ENCODE results near the gene ARHGAP24.
"Not testable (repeated sequence)": the region's sequence is repeated elsewhere in the genome, so short reads cannot be mapped to it uniquely, and the experiment has no call there.

The ARHGAP24 gene

GRCh38 chr4:85659610-85660218 lies 184.8 kb downstream of the ARHGAP24 start:
- DNase-seq: no peak

DNA sequence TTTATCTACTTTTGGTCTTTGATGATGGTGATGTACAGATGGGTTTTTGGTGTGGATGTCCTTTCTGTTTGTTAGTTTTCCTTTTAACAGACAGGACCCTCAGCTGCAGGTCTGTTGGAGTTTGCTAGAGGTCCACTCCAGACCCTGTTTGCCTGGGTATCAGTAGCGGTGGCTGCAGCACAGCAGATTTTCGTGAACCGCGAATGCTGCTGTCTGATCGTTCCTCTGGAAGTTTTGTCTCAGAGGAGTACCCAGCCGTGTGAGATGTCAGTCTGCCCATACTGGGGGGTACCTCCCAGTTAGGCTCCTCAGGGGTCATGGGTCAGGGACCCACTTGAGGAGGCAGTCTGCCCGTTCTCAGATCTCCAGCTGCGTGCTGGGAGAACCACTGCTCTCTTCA lies 191.7 kb downstream of the ARHGAP24 start:
- not testable (repeated sequence) for DNase-seq

DNA sequence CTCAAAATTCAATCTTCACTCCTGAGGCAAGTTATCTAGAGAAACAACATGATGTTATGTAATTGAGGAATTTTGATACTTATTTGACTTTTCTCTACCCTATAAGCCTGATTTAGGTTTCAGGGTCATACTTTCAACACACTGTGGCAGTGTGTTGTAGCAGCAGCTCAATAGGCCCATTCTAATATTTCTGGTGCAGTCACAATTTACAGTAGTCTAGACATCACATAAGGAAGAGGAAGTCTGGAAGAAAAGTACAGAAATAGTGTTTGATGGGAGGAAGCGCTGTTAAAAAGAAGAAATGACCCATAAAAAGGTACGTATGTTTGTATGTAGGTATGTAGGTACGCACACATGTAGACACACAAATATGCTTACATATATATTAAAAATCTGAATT lies 194.3 kb downstream of the ARHGAP24 start:
- DNase-seq: no peak

DNA sequence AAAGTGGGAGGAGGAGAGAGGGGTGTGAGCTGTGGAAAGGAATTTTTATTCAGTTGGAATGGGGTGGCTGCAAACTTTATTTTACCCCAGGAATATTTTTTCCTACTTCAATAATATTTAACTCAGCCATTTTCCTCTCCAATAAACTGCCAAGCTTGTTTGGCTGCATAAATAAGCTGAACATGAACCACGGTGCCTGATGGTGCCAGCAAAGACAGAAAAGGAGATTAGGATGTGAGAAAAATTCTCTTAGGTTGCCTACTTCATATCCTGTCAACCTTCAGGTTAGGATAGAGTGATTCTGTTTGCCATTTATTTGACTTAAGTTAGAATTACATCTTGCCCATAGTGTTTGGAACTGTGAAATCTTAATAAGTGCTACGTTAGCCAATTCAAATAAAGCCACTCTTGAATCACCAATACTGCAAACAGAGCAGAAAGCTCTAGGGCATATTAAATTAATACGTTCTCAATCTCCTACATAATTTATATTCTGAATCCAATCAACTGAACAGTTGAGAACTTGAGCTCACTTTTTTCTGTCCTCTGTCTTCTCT lies 195.1 kb downstream of the ARHGAP24 start:
- no peak for DNase-seq

- DNase-seq: no peak
These were observed 196.2 kb downstream of the ARHGAP24 start for GRCh38 chr4:85671120-85671519.

DNA sequence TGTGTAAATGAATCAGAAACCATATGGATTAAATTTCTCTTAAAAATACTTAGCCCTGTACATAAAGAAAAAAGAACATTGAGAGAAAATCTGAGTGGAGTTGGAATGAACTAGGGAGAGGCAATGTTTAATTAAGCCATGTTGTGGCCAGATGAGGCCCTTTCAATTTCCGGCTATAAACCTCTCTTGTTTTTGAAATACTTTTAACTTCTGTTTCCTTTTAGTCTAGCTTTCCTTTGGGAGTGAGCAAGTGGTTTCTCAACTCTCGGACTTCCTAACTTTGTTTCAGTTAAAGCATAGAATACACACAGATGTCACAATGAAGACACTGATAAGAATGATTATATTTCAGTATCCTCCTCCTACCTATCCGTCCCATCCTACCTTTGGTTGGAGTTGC lies 197.2 kb downstream of the ARHGAP24 start:
- no peak for DNase-seq

DNA sequence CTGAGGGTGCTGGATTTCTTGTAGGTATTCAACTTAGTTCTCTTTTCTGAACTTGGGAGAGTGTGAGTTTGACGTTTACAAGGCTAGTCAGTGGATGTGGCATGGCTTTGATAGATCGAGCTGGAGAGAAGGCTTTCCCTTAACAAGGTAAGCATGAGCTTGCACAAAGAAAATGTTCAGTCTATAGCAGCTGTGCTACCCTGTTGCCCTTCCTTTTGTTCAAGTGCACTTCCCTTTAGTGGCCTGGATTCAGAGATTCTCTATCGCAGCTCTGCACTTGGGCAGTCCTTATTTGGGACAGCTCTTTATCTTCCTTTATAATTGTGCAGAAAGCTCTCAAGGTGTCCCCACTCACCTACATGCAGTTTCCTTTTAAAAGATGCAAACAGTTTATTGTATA lies 198.0 kb downstream of the ARHGAP24 start:
- DNase-seq: no peak

GRCh38 chr4:85673540-85673939 lies 198.6 kb downstream of the ARHGAP24 start:
- no peak for DNase-seq

- peak; percentile 63 for DNase-seq
These were observed 200.4 kb downstream of the ARHGAP24 start for GRCh38 chr4:85675076-85676049.

- peak; percentile 63 for DNase-seq
These were observed 201.1 kb downstream of the ARHGAP24 start for GRCh38 chr4:85676050-85676425.

DNA sequence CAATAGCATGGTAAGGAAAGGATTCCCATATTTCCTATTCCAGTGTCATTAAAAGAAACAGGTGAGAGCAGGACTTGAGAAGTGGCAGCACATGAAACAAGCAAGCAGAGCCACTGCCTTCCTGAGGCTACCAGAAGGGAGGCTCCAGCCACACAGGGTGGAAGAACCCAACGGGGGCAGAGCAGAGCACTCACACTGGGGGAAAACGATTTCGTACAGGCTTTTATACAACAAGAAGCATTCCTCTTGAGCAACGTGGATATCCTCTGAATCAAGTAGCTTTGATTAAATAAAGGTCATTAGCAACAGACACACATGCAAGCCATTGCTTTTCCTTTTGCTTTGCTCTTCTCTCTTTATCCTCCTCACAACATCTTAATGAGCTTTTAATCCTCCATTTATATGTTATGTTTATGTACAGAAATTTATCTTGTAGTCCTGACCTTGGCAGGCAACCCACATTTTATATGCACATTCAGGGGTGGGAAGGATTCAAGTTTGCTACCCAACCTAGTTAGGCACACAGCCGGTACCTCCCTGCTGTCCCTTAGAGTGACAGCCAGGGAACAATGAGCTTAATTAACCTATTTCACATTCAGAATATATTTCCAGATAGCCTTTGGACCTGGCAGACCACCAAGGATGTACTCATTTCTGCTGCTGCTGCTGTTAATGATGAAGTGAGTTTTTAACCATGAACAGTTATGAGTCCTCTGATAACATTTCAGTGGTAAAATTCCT lies 202.1 kb downstream of the ARHGAP24 start:
- DNase-seq: peak; percentile 47

- peak; percentile 81 for DNase-seq
These were observed 206.3 kb downstream of the ARHGAP24 start for GRCh38 chr4:85681221-85681657.

- DNase-seq: no peak
These were observed 207.0 kb downstream of the ARHGAP24 start for GRCh38 chr4:85681921-85682320.

DNA sequence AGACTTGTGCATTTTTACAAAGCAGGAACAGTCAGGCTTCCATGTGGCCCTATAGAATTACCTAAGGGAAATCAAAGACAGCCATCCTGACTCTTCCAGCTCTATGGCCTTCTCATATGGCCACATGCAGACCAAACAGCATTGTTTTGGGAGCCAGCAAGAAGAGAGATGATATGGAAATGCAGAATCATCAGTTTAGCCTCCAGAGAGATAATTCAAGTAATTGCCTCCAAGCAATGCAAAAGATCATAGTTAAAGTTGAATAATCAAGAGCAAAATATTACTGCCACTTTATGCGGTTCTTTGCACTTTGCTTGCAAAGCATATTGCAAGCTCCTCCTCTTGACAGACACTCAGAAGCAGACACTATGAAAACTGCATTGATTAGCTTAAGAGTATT lies 207.4 kb downstream of the ARHGAP24 start:
- DNase-seq: no peak

DNA sequence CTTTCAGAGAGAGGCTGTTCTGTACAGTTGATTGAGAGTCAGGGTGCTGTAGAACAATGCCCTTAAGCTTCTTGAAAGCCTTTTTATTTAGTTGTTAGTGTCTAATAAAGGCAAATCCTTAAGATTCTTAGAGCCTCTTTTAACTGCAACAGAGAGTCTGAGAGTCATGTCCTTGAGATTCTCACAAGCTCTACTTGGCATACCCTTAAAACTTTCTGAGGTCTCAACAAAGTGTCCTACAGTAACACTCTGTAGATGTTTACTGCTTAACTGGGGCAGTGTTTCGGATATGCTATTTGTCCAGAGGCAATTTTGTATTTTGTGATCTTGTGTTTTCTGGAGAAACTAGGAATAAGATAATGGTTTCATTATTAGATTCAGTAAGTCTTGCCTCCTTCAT lies 209.7 kb downstream of the ARHGAP24 start:
- no peak for DNase-seq

GRCh38 chr4:85686398-85686797 lies 211.4 kb downstream of the ARHGAP24 start:
- DNase-seq: no peak

DNA sequence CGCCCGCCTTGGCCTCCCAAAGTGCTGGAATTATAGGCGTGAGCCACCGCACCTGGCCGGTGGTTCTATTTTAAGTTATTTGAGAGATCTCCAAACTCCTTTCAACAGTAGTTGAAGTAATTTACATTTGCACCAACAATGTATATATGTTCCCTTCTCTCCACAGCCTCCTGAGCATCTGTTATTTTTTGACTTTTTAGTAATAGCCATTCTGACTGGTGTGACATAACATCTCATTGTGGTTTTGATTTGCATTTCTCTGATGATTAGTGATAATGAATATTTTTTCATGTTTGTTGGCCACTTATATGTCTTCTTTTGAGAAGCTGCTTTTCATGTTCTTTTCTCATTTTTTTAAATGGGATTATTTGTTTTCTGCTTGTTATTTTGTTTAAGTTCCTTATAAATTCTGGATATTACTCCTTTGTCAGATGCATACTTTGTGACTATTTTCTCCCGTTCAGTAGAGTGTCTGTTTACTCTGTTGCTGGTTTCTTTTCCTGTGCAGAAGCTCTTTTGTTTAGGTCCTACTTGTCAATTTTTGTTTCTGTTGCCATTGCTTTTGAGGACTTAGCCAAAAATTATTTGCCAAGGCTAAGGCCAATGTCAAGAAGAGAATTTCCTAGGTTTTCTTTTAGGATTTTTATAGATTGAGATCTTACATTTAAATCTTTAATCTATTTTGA lies 213.2 kb downstream of the ARHGAP24 start:
- no peak for DNase-seq

DNA sequence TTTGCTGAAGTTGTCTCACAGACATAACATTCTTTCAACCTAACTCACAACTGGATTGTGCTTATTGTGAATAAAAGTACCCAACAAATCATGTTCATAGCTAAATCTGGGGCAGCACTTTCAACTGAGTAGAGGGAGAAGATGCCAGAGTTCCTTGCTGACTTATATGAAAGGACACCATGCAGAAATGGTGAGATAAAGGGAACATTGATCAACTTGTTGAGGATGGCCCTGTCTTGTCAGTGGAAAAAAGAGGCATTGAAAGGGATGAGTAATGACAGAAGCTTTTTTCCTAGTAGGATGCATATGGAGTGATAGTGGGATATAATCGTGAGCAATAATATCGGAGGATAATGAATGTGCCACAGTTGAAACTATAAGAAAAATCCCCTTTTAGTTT lies 221.7 kb downstream of the ARHGAP24 start:
- no peak for DNase-seq

- DNase-seq: no peak
These were observed 222.9 kb downstream of the ARHGAP24 start for GRCh38 chr4:85697854-85698253.

GRCh38 chr4:85700362-85700761 lies 225.4 kb downstream of the ARHGAP24 start:
- no peak for DNase-seq

GRCh38 chr4:85701861-85702321 lies 226.9 kb downstream of the ARHGAP24 start:
- no peak for DNase-seq

- DNase-seq: no peak
These were observed 228.1 kb downstream of the ARHGAP24 start for GRCh38 chr4:85703096-85703495.

Data from right hindlimb (tissue), 1 donor.